DND-41 (cell line): ENCODE results near the gene PINK1.

ENCODE experiments used
- CTCF ChIP-seq: IDR thresholded peaks from 2 replicates; pipeline ENCODE4 v1.5.1; 2012; ENCODE audit warnings: borderline replicate concordance, low read length, moderate library complexity, mild to moderate bottlenecking; ENCODE audit not compliant: poor library complexity, severe bottlenecking; ENCODE audit errors: extremely low read depth
- EZH2 ChIP-seq: IDR thresholded peaks from 3 replicates; pipeline ENCODE4 v1.6.1; 2012; ENCODE audit warnings: borderline replicate concordance, low read depth, mild to moderate bottlenecking, moderate library complexity, low read length, inconsistent platforms; ENCODE audit not compliant: severe bottlenecking

DNA sequence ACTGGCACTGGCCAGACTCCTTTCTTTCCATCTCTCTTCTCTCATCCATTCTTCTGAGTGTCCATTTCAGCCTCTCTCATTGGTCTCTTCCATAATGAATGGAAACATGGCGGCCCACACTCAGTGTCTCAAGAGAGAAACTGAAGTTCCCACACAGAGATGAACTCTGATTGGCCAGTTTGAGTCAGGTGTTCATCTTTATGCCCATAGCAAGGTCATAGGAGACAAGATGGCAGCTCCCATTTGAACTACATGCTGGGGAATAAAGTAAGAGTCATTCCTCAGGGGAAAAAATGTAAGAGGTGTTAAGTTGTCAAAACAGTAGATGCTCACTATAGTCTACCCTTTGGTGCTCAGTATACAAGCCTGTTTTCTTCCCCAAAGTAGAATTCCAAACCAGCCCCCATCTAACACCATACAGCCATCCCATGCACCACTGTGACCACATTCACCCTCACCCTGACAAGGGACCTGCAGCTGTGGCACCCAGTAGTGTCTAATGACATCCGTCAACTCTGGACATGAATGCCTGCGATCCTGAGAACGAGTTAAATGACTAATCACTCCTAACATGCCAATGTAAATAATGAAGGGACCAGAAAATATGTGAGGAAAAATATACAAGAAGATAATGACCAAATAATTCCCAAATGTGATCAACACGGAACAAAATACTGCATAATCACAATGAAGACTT is 32.0 kb upstream of the PINK1 start:
- TF ChIP-seq CTCF (no peak), EZH2 (no peak)
